K562 (cell line): Measurements from ENCODE around the gene IDUA. TPM values are rescaled to one million over a fixed set of nuclear protein-coding genes. Genes with fewer than 3 reads are reported as not detected.
A peak's percentile ranks its signal among the peaks of the same experiment; 100 is the strongest.

Experiments
- MITF ChIP-seq: IDR thresholded peaks from 2 replicates; pipeline ENCODE4 v1.6.1; 2014; ENCODE audit warnings: antibody characterized with exemption
- PHF20 ChIP-seq: fragments of 450-650 bp; IDR thresholded peaks from 2 replicates; pipeline ENCODE4 v1.6.1; 2018; ENCODE audit not compliant: partially characterized antibody
- SMARCA4 ChIP-seq: fragments of 450-650 bp; IDR thresholded peaks from 2 replicates; pipeline ENCODE4 v1.6.1; 2016
- ZBTB33 ChIP-seq: sonication (generic); formaldehyde crosslinking; IDR thresholded peaks from 2 replicates; pipeline ENCODE4 v1.8.1; 2023; ENCODE audit warnings: mild to moderate bottlenecking, missing genetic modification reagents
- ZFP36 ChIP-seq: fragments of 150-350 bp; IDR thresholded peaks from 2 replicates; pipeline ENCODE4 v1.6.1; 2018; ENCODE audit warnings: low read length, low read depth; ENCODE audit not compliant: partially characterized antibody
- ZHX1 ChIP-seq: fragments of 150-350 bp; conservative IDR thresholded peaks from 2 replicates; pipeline ENCODE4 v1.6.1; 2014; ENCODE audit warnings: low read length
- polyA plus RNA-seq, 8 experiments: library from polyadenylated mRNA; depleted of rRNA in 4 of 8; stranded (reverse) in 5 of 8; unstranded in 3 of 8; fragments of >200 nt; fragmentation: Nextera tagmentation in 2 of 8; fragmentation: Illumina TruSeq in 1 of 8; extraction: Ambion mirVana in 2 of 8; extraction: Trizol in 1 of 8; gene quantifications; 2 replicates each; pipeline versions ENCODE4 v1.2.1 to v1.2.3, GENCODE V29; 2011 to 2014; ENCODE audit warnings: inconsistent platforms in 1 of 8, missing spikeins in 1 of 8
- total RNA-seq, 7 experiments: library from RNA; depleted of rRNA in 6 of 7; stranded (reverse); fragments of >200 nt in 6 of 7; fragmentation: Illumina TruSeq in 2 of 7; extraction: Trizol in 2 of 7; gene quantifications; 2 replicates each; pipeline versions ENCODE4 v1.2.1 to v1.2.3, GENCODE V29; 2011 to 2021; ENCODE audit warnings: low replicate concordance in 1 of 7

IDUA gene
- total and polyA plus RNA-seq, 9 of the 15 experiments (the other 6 are each of a cell fraction or from before 2014, with no cell fraction given) = 0.04 to 16.1 (median 1.2) TPM

DNA sequence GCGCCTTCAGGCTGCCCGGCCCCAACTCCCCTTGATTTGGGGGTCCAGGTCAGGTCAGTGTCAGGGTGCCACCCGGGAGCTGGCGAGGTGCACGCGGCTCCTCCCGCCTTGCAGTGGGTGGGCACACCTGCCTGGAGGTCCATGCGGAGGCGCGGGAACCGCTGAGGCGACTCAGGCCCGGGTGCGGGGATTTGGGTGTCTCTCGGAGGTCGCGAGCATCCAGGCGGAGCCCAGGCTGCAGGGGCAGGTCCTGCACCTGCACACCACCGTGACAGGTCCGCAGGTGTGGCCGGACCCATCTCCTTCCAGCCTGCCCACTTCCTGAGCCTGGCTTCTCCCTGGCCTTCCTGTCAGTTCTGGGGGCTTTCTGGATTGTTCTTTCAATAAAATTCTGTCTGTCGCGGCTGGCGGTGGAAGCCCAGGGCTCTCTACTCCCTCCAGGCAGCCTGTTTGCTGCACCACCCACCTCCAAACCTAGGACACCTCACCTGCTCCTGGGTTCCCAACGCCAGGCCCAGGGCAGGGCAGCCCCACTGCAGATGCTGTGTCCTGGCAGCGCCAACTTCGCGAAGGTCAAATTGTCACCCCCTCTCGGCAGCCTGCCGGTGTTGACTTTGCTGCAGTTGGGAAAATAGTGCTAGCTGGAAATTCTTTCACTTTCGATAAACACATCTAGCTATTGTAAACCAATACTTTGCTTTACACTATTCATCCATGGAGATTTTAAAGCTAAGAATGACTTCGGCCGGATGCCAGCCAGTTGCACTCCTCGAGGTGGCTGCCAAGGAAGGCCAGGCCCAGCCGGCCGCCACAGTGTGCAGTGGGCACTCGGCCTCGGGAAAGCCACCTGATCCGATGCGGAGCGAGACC is 60.5 kb downstream of the IDUA start (continued):
- TF ChIP-seq ZFP36 (peak; percentile 80), ZBTB33 (CRISPR knock-in tag) (peak; percentile 83), MITF (no peak), ZHX1 (no peak), PHF20 (no peak), SMARCA4 (no peak)
